ENCODE data around the gene ANKHD1.

Gene ANKHD1

DNA sequence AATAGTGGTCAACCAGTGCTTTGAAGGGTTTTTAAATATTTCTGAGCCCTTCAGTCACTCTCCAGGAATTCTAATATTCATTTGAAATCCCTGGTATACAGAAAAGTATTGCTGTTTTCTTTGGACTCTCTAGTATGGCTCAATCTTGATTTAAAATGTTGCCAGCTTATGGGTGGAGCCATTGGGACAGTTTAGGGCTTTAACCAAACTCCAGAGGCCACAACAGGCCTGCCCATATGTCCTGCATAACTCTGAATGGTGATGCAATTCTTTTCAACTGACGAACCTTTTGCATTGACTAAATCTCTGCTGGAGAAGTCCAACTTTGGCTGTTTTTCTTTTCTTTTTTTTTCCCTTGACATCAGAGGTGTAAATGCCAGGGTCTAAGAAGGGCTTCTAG, 10.3 kb upstream of the ANKHD1 start:
- H3K9ac ChIP-seq (ENCODE audit: low read depth, low read length, poor library complexity, severe bottlenecking) = no peak overlapping the region
- no peaks in the 10 kb centered on the region for H3K4me1 ChIP-seq (ENCODE audit: insufficient read depth, low read length, poor library complexity, severe bottlenecking)
- H4K20me1 ChIP-seq (ENCODE audit: insufficient read depth, low read length, poor library complexity, severe bottlenecking) = no peaks in the 10 kb centered on the region
- H3K4me3 ChIP-seq (ENCODE audit: low read length, poor library complexity, severe bottlenecking) = no peak overlapping the region
- H3K4me2 ChIP-seq (ENCODE audit: low read depth, low read length, poor library complexity, severe bottlenecking) = no peak overlapping the region
- no peak overlapping the region for H2AFZ ChIP-seq (ENCODE audit: low read length)
- no peaks in the 10 kb centered on the region for H3K27me3 ChIP-seq (ENCODE audit: insufficient read depth, low read length, poor library complexity, severe bottlenecking)
- no peaks in the 10 kb centered on the region for H3K79me2 ChIP-seq (ENCODE audit: insufficient read depth, low read length)
- H3F3A ChIP-seq (ENCODE audit: low read depth) = no peaks in the 10 kb centered on the region
- no peaks in the 10 kb centered on the region for H3K9me2 ChIP-seq (replicated peaks; ENCODE audit: low read depth, low read length)
- no peaks in the 10 kb centered on the region for H3K9me3 ChIP-seq (ENCODE audit: insufficient read depth, low read depth, low read length)
- TF ChIP-seq, protein P1, sequence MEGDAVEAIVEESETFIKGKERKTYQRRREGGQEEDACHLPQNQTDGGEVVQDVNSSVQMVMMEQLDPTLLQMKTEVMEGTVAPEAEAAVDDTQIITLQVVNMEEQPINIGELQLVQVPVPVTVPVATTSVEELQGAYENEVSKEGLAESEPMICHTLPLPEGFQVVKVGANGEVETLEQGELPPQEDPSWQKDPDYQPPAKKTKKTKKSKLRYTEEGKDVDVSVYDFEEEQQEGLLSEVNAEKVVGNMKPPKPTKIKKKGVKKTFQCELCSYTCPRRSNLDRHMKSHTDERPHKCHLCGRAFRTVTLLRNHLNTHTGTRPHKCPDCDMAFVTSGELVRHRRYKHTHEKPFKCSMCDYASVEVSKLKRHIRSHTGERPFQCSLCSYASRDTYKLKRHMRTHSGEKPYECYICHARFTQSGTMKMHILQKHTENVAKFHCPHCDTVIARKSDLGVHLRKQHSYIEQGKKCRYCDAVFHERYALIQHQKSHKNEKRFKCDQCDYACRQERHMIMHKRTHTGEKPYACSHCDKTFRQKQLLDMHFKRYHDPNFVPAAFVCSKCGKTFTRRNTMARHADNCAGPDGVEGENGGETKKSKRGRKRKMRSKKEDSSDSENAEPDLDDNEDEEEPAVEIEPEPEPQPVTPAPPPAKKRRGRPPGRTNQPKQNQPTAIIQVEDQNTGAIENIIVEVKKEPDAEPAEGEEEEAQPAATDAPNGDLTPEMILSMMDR (conservative IDR thresholded peaks at IDR 0.05; ENCODE audit: low read length) = no peak
- TF ChIP-seq EZH2phosphoT487 (IDR thresholded peaks at IDR 0.05; ENCODE audit: borderline replicate concordance) = no peak
- H3K36me3 ChIP-seq (ENCODE audit: insufficient read depth, low read length) = no peaks in the 10 kb centered on the region

DNA sequence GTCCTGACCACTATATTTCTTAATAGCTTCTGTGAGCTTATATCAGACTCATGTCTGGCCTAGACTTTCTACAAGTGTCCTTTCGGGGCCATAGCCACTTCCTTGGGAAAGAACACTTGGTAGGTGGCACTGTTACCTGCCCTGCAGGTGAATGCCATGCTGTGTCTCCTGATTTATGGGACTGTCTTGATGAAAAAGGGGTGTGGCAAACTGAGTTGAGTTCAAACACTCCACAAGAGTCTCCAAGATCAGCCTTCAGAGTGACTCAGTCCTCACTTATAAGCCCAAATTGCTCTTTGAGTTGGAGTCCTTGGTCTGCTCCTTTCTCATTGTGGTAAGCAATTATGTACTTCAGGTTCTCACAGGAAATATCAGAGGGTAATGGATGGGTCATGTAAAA, 9.9 kb upstream of the ANKHD1 start:
- Histone ChIP-seq H3K36me3 (ENCODE audit: insufficient read depth, low read length) (no peaks in the 10 kb centered on the region), H3K27me3 (ENCODE audit: insufficient read depth, low read length, poor library complexity, severe bottlenecking) (no peaks in the 10 kb centered on the region), H3F3A (ENCODE audit: low read depth) (no peaks in the 10 kb centered on the region), H3K9me3 (ENCODE audit: insufficient read depth, low read depth, low read length) (no peaks in the 10 kb centered on the region), H3K9ac (ENCODE audit: low read depth, low read length, poor library complexity, severe bottlenecking) (no peak overlapping the region), H3K4me3 (ENCODE audit: low read length, poor library complexity, severe bottlenecking) (no peak overlapping the region), H3K4me2 (ENCODE audit: low read depth, low read length, poor library complexity, severe bottlenecking) (no peak overlapping the region), H3K9me2 (replicated peaks; ENCODE audit: low read depth, low read length) (no peaks in the 10 kb centered on the region), H3K4me1 (ENCODE audit: insufficient read depth, low read length, poor library complexity, severe bottlenecking) (no peaks in the 10 kb centered on the region), H4K20me1 (ENCODE audit: insufficient read depth, low read length, poor library complexity, severe bottlenecking) (no peaks in the 10 kb centered on the region), H2AFZ (ENCODE audit: low read length) (no peak overlapping the region), H3K79me2 (ENCODE audit: insufficient read depth, low read length) (no peaks in the 10 kb centered on the region)
- TF ChIP-seq, protein P1 (conservative IDR thresholded peaks at IDR 0.05; ENCODE audit: low read length) = no peak

DNA sequence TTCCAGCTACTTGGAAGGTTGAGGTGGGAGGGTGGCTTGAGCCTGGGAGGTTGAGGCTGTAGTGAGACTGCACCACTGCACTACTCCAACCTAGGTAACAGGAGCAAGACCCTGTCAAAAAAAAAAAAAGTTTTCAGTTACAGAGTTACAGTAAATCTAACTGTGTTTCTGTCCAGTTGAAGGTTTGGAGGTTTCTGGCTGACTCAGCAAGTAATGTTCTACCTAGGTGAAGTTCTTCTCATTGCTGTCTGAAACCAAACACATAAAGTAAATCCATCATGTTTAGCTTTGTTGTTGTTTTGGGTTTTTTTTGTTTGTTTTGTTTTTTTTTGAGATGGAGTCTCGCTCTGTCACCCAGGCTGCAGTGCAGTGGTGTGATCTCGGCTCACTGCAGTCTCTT, 7.9 kb upstream of the ANKHD1 start:
- H3K27me3 ChIP-seq (ENCODE audit: insufficient read depth, low read length, poor library complexity, severe bottlenecking) = no peaks in the 10 kb centered on the region
- no peaks in the 10 kb centered on the region for H4K20me1 ChIP-seq (ENCODE audit: insufficient read depth, low read length, poor library complexity, severe bottlenecking)
- H3K4me3 ChIP-seq (ENCODE audit: low read length, poor library complexity, severe bottlenecking) = no peak overlapping the region
- TF ChIP-seq, protein P1 (conservative IDR thresholded peaks at IDR 0.05; ENCODE audit: low read length) = no peak
- no peak overlapping the region for H2AFZ ChIP-seq (ENCODE audit: low read length)
- H3K4me1 ChIP-seq (ENCODE audit: insufficient read depth, low read length, poor library complexity, severe bottlenecking) = no peaks in the 10 kb centered on the region
- no peak overlapping the region for H3K9ac ChIP-seq (ENCODE audit: low read depth, low read length, poor library complexity, severe bottlenecking)
- H3K4me2 ChIP-seq (ENCODE audit: low read depth, low read length, poor library complexity, severe bottlenecking) = no peak overlapping the region
- H3K9me2 ChIP-seq (replicated peaks; ENCODE audit: low read depth, low read length) = no peaks in the 10 kb centered on the region
- H3K79me2 ChIP-seq (ENCODE audit: insufficient read depth, low read length) = peaks cover 4% of the 10 kb centered on the region; the same call in 1 of the 2 replicates
- no peaks in the 10 kb centered on the region for H3K9me3 ChIP-seq (ENCODE audit: insufficient read depth, low read depth, low read length)
- H3K36me3 ChIP-seq (ENCODE audit: insufficient read depth, low read length) = no peaks in the 10 kb centered on the region
- H3F3A ChIP-seq (ENCODE audit: low read depth) = no peaks in the 10 kb centered on the region

Measured in Loucy (cell line).